MM.1S (cell line): ENCODE data around the gene SLC18B1.

ENCODE experiments used
- CTCF ChIP-seq: fragments of 300-600 bp; sonication (generic); IDR thresholded peaks from 2 replicates; pipeline ENCODE4 v1.5.1; 2016; ENCODE audit warnings: antibody characterized with exemption, low read length, mixed read lengths
- EZH2 ChIP-seq: fragments of 300-600 bp; sonication (generic); optimal IDR thresholded peaks from 2 replicates; pipeline ENCODE3; 2017; ENCODE audit warnings: low read depth, mild to moderate bottlenecking, antibody characterized with exemption, low read length, mixed read lengths
- EZH2phosphoT487 ChIP-seq: fragments of 300-600 bp; sonication (generic); IDR thresholded peaks from 2 replicates; pipeline ENCODE4 v1.6.1; 2018; ENCODE audit warnings: antibody characterized with exemption, low read length

- TF ChIP-seq CTCF = no peak
- TF ChIP-seq EZH2phosphoT487 = no peak
- no peak for TF ChIP-seq EZH2
These were observed 78.5 kb downstream of the SLC18B1 start for GRCh38 chr6:132719736-132720448.
